Transverse colon (tissue), 4 donors: ENCODE data around the gene MEF2D. TPM values are rescaled to one million over a fixed set of nuclear protein-coding genes. Genes with fewer than 3 reads are reported as not detected.

Experiments
- DNase-seq: peaks from one replicate; pipeline ENCODE4 v3.0.0-alpha.2; 2019
- H3K27ac ChIP-seq, 4 donors: fragments of 200-600 bp; sonication (generic); 2 replicates each; pipeline ENCODE4 v1.5.1; 2016 to 2018; ENCODE audit warnings: inconsistent platforms in 4 of 4
- H3K27me3 ChIP-seq: fragments of 200-600 bp; sonication (generic); 2 replicates; pipeline ENCODE4 v1.5.1; 2017; ENCODE audit warnings: inconsistent platforms
- H3K36me3 ChIP-seq, 4 donors: fragments of 200-600 bp; sonication (generic); 2 replicates each; pipeline ENCODE4 v1.5.1; 2017 to 2019; ENCODE audit warnings: inconsistent platforms in 4 of 4
- H3K4me1 ChIP-seq, 4 donors: fragments of 200-600 bp; sonication (generic); 2 replicates each; pipeline ENCODE4 v1.5.1; 2017 to 2020; ENCODE audit warnings: inconsistent platforms in 4 of 4
- H3K4me3 ChIP-seq, 4 donors: fragments of 200-600 bp; sonication (generic); 1 replicate in 1 of 4; 2 replicates in 3 of 4; pipeline versions ENCODE4 v1.5.1 to v1.6.1; 2017 to 2019; ENCODE audit warnings: inconsistent platforms in 4 of 4
- H3K9me3 ChIP-seq, 2 donors: fragments of 200-600 bp; sonication (generic); 2 replicates each; pipeline ENCODE4 v1.5.1; 2017 to 2019; ENCODE audit warnings: inconsistent platforms in 2 of 2
- CTCF ChIP-seq, 5 experiments: fragments of 200-600 bp in 3 of 5; fragments of 450-650 bp in 2 of 5; sonication (generic) in 3 of 5; IDR thresholded peaks; 1 replicate in 2 of 5; 2 replicates in 3 of 5; pipeline ENCODE4 v1.5.1; 2016 to 2017; ENCODE audit warnings: antibody characterized with exemption in 5 of 5, inconsistent platforms in 3 of 5, mild to moderate bottlenecking in 2 of 5, moderate library complexity in 1 of 5
- EP300 ChIP-seq: sonication (generic); formaldehyde crosslinking; IDR thresholded peaks from one replicate; pipeline ENCODE4 v1.6.1; 2017; ENCODE audit warnings: antibody characterized with exemption, low read depth
- POLR2A ChIP-seq: fragments of 450-650 bp; IDR thresholded peaks from one replicate; pipeline ENCODE4 v1.6.1; 2016; ENCODE audit warnings: antibody characterized with exemption, mild to moderate bottlenecking, moderate library complexity
- POLR2AphosphoS5 ChIP-seq, 3 donors: sonication (generic); formaldehyde crosslinking; IDR thresholded peaks; one replicate each; pipeline ENCODE4 v1.6.1; 2016; ENCODE audit warnings: antibody characterized with exemption in 3 of 3
- WGBS, 2 donors: methylation state at CpG; one replicate each; pipeline ENCODE4 v1.1.5; 2018; ENCODE audit warnings: low coverage in 1 of 2; 5-methylcytosine and 5-hydroxymethylcytosine counted together
- in situ Hi-C, 4 donors: fragments of 200-750 bp; cut with MboI; loops; one replicate each; pipeline versions ENCODE4 v1.15.0 to v1.15.1; 2017; ENCODE audit warnings: low sequenced_read_pairs in 3 of 4, low pct_ligation_motif_present in 1 of 4, low pct_unique_long_range_greater_than_20kb in 1 of 4
- intact Hi-C: fragments of 100-400 bp; cut with DNase I; formaldehyde crosslinking; loops from one replicate; pipeline ENCODE4 v1.15.1; 2023; ENCODE audit warnings: low total_unique reads
- total RNA-seq, 4 donors: library from RNA; depleted of rRNA; stranded (reverse); fragments of >200 nt; gene quantifications; one replicate each; pipeline ENCODE4 v1.1.0, GENCODE V29; 2016

Gene MEF2D
- total RNA-seq, 4 donors from 2014 or later: 26.1 to 200 (median 85.7) TPM

- in situ Hi-C loops (no loop called here), intact Hi-C loops (no loop called here)
- 59% methylated on average over 4 of the region's 4 CpGs; no CpG with 5 or more reads in 1 of the 2 donors for WGBS, 2 donors
- no peak for TF ChIP-seq EP300
- TF ChIP-seq POLR2AphosphoS5 (IDR thresholded peaks at IDR 0.05): peak in 1 of 3 donors; percentile 30
- no peaks in the 10 kb centered on the region for H3K27me3 ChIP-seq
- peaks cover 0 to 4% (median 1%) of the 10 kb centered on the region in 4 donors for H3K4me1 ChIP-seq
- peak overlapping the region in 3 of 4 donors; percentile 30 to 44 (median 42) for H3K27ac ChIP-seq
- DNase-seq: peak; percentile 35
- H3K4me3 ChIP-seq: no peak overlapping the region
- H3K36me3 ChIP-seq: no peaks in the 10 kb centered on the region
- no peaks in the 10 kb centered on the region for H3K9me3 ChIP-seq
Observed at GRCh38 chr1:156517748-156518147, 17.2 kb upstream of the MEF2D start.

DNA sequence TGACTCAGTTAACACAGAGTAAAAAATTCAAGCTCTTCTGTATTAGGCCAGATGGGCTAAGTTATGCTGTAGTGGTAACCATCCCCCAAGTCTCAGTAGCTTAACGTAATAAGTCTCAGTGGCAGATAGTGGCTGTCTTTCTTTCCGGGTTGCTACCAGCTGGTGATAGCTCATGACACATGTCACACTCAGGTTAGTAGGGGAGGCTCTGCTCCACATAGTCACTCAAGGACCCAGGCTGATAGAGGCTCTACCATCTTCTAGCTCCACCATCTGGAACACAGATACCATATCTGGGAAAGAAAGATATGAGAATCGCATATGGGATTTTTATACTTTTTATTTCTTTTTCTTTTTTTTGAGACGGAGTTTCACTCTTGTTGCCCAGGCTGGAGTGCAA lies 16.2 kb upstream of the MEF2D start:
- no peaks in the 10 kb centered on the region for H3K36me3 ChIP-seq
- no peaks in the 10 kb centered on the region for H3K27me3 ChIP-seq
- no peak for TF ChIP-seq CTCF (IDR thresholded peaks at IDR 0.05)
- TF ChIP-seq POLR2AphosphoS5 (IDR thresholded peaks at IDR 0.05): no peak
- no peak for TF ChIP-seq POLR2A
- TF ChIP-seq EP300: no peak
- no peak overlapping the region for H3K4me3 ChIP-seq
- DNase-seq: peak; percentile 0
- H3K9me3 ChIP-seq: no peaks in the 10 kb centered on the region
- in situ Hi-C loops: no loop called here
- H3K4me1 ChIP-seq: peaks cover 0 to 5% (median 2%) of the 10 kb centered on the region in 4 donors
- WGBS, 2 donors: 90 to 96% methylated on average over 4 of the region's 4 CpGs
- no peak overlapping the region for H3K27ac ChIP-seq
- intact Hi-C loops: no loop called here

- Histone ChIP-seq H3K9me3 (no peaks in the 10 kb centered on the region), H3K36me3 (no peaks in the 10 kb centered on the region), H3K27ac (no peak overlapping the region), H3K4me3 (no peak overlapping the region), H3K27me3 (no peaks in the 10 kb centered on the region), H3K4me1 (peaks cover 0 to 13% (median 2%) of the 10 kb centered on the region in 4 donors)
- DNase-seq: peak; percentile 2
- WGBS, 2 donors: 43% methylated on average over 2 of the region's 2 CpGs; no CpG with 5 or more reads in 1 of the 2 donors
- no peak for TF ChIP-seq EP300
- no peak for TF ChIP-seq CTCF (IDR thresholded peaks at IDR 0.05)
- TF ChIP-seq POLR2AphosphoS5 (IDR thresholded peaks at IDR 0.05): no peak
- TF ChIP-seq POLR2A: no peak
- in situ Hi-C loops: no loop called here
- intact Hi-C loops: no loop called here
Observed at GRCh38 chr1:156515956-156516355, 15.4 kb upstream of the MEF2D start.

DNA sequence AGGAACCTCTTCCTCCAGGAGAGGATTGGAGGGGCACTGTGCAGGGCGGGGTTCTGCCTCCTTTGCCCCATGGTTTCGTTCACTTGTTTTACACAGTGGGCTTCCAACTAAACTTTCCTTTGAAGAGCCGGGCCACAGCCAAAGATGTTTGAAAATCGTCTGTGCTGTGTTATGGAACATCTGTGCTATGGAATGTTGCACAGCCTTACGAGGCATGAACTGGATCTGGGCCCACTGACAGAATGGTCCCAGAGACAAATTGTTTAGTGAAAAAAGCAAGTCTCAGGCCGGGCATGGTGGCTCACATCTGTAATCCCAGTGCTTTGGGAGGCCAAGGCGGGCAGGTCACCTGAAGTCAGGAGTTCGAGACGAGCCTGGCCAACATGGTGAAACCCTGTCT lies 12.6 kb upstream of the MEF2D start:
- in situ Hi-C loops (no loop called here), intact Hi-C loops (no loop called here)
- TF ChIP-seq POLR2AphosphoS5 (IDR thresholded peaks at IDR 0.05) (no peak), POLR2A (no peak), CTCF (IDR thresholded peaks at IDR 0.05) (no peak), EP300 (no peak)
- Histone ChIP-seq H3K27ac (peak overlapping the region; percentile 4 to 45 (median 32)), H3K36me3 (no peaks in the 10 kb centered on the region), H3K27me3 (no peaks in the 10 kb centered on the region), H3K4me1 (peaks cover 20 to 38% (median 22%) of the 10 kb centered on the region in 4 donors), H3K4me3 (no peak overlapping the region), H3K9me3 (no peaks in the 10 kb centered on the region)
- DNase-seq: peak; percentile 16
- WGBS, 2 donors: 58 to 69% methylated on average over 8 to 9 of the region's 9 CpGs

GRCh38 chr1:156511644-156512043 lies 11.1 kb upstream of the MEF2D start:
- in situ Hi-C loops: no loop called here

More at GRCh38 chr1:156511644-156512043, 11.1 kb upstream of the MEF2D start:
- TF ChIP-seq POLR2AphosphoS5 (IDR thresholded peaks at IDR 0.05) (no peak), POLR2A (no peak), EP300 (no peak), CTCF (IDR thresholded peaks at IDR 0.05) (no peak)
- Histone ChIP-seq H3K27me3 (no peaks in the 10 kb centered on the region), H3K36me3 (no peaks in the 10 kb centered on the region), H3K4me1 (peaks cover 22 to 43% (median 27%) of the 10 kb centered on the region in 4 donors), H3K4me3 (no peak overlapping the region), H3K27ac (peak overlapping the region; percentile 99 to 100 (median 100)), H3K9me3 (no peaks in the 10 kb centered on the region)
- WGBS, 2 donors: 75 to 77% methylated on average over 7 of the region's 7 CpGs
- peak; percentile 3 for DNase-seq
- intact Hi-C loops: no loop called here
